SK-N-SH treated with all-trans-retinoic acid at 6 μM for 48 hours (cell line): ENCODE measurements around the gene KLF6.

Experiments used
- ESRRG ChIP-seq: fragments of 250-450 bp; sonication (Bioruptor Pico); IDR thresholded peaks from 2 replicates; pipeline ENCODE4 v1.6.1; 2021; ENCODE audit warnings: mild to moderate bottlenecking
- ISL1 ChIP-seq: fragments of 250-450 bp; sonication (Bioruptor Pico); IDR thresholded peaks from 2 replicates; pipeline ENCODE4 v2.1.2; 2022; ENCODE audit warnings: mild to moderate bottlenecking, moderate library complexity
- PATZ1 ChIP-seq: fragments of 250-450 bp; sonication (Bioruptor Pico); IDR thresholded peaks from 2 replicates; pipeline ENCODE4 v1.8.0; 2020; ENCODE audit warnings: mild to moderate bottlenecking, moderate library complexity, borderline replicate concordance
- PPARA ChIP-seq: fragments of 250-450 bp; sonication (Bioruptor Pico); IDR thresholded peaks from 2 replicates; pipeline ENCODE4 v1.5.0; 2020; ENCODE audit warnings: mild to moderate bottlenecking, borderline replicate concordance
- RARB ChIP-seq: fragments of 250-450 bp; sonication (Bioruptor Pico); IDR thresholded peaks from 2 replicates; pipeline ENCODE4 v1.8.0; 2021; ENCODE audit warnings: mild to moderate bottlenecking, moderate library complexity
- TSHZ2 ChIP-seq: fragments of 250-450 bp; sonication (Bioruptor Pico); IDR thresholded peaks from 2 replicates; pipeline ENCODE4 v1.5.0; 2020; ENCODE audit warnings: mild to moderate bottlenecking, moderate library complexity
- ZNF70 ChIP-seq: fragments of 450-650 bp; formaldehyde crosslinking; IDR thresholded peaks from 2 replicates; pipeline ENCODE4 v1.5.0; 2020; ENCODE audit warnings: mild to moderate bottlenecking, moderate library complexity

- no peak; the same call in 1 of the 2 replicates for TF ChIP-seq RARB (CRISPR knock-in tag)
- no peak for TF ChIP-seq ESRRG (CRISPR knock-in tag)
- TF ChIP-seq PPARA (CRISPR knock-in tag) = no peak
- no peak for TF ChIP-seq PATZ1 (CRISPR knock-in tag)
- TF ChIP-seq TSHZ2 (CRISPR knock-in tag) = no peak
- no peak for TF ChIP-seq ISL1 (CRISPR knock-in tag)
- TF ChIP-seq ZNF70 = no peak
Measured at GRCh38 chr10:3776796-3777571, 8.0 kb downstream of the KLF6 start.
